SK-N-SH (cell line): ENCODE results near the gene SAE1. TPM values are rescaled to one million over a fixed set of nuclear protein-coding genes. Genes with fewer than 3 reads are reported as not detected.

Experiments
- CTCF ChIA-PET: fragments of 300-600, 350-600 bp; formaldehyde crosslinking; extraction: SDS; loops from one replicate; lab custom pipeline; 2021; lab: Yijun Ruan, JAX
- POLR2A ChIA-PET: fragments of 350-600 bp; sonication (Branson Sonifier 250); formaldehyde crosslinking; extraction: SDS; loops from one replicate; lab custom pipeline; 2020; ENCODE audit warnings: antibody characterized with exemption, inconsistent platforms; lab: Yijun Ruan, JAX
- DNase-seq: peaks from one replicate; pipeline ENCODE4 v3.0.0; 2012
- H2AFZ ChIP-seq: fragments of 200-600 bp; sonication (generic); 2 replicates; pipeline ENCODE4 v1.8.1; 2016; ENCODE audit warnings: antibody characterized with exemption, mild to moderate bottlenecking, low read depth
- H3F3A ChIP-seq: fragments of 200-600 bp; sonication (generic); replicated peaks from 2 replicates; pipeline ENCODE3; 2016; ENCODE audit warnings: antibody characterized with exemption, mild to moderate bottlenecking; ENCODE audit not compliant: insufficient read depth
- H3K27ac ChIP-seq, 2 experiments: fragments of 200-500 bp in 1 of 2; fragments of 200-600 bp in 1 of 2; sonication (Bioruptor generic) in 1 of 2; sonication (generic), shearing (Covaris generic) in 1 of 2; 2 replicates each; pipeline versions ENCODE4 v1.5.1 to v1.6.1; 2014 to 2016; ENCODE audit warnings: low read depth in 2 of 2, inconsistent platforms in 1 of 2, low read length in 1 of 2, mild to moderate bottlenecking in 1 of 2, mixed read lengths in 1 of 2
- H3K27me3 ChIP-seq: fragments of 200-600 bp; sonication (generic), shearing (Covaris generic); 2 replicates; pipeline ENCODE4 v1.6.1; 2016; ENCODE audit warnings: mixed run types; ENCODE audit not compliant: insufficient read depth
- H3K36me3 ChIP-seq, 2 experiments: fragments of 200-500 bp in 1 of 2; fragments of 200-600 bp in 1 of 2; sonication (Bioruptor generic) in 1 of 2; sonication (generic) in 1 of 2; replicated peaks in 1 of 2; 2 replicates each; pipeline versions ENCODE3 to v1.5.1; 2014 to 2016; ENCODE audit warnings: low read length in 1 of 2, mild to moderate bottlenecking in 1 of 2; ENCODE audit not compliant: insufficient read depth in 2 of 2, control insufficient read depth in 1 of 2
- H3K4me1 ChIP-seq, 2 experiments: fragments of 200-500 bp in 1 of 2; fragments of 200-600 bp in 1 of 2; sonication (Bioruptor generic) in 1 of 2; sonication (generic), shearing (Covaris generic) in 1 of 2; 2 replicates each; pipeline versions ENCODE4 v1.5.1 to v1.6.1; 2014 to 2016; ENCODE audit warnings: low read depth in 1 of 2, low read length in 1 of 2, mixed run types in 1 of 2; ENCODE audit not compliant: insufficient read depth in 2 of 2, control insufficient read depth in 1 of 2
- H3K4me2 ChIP-seq: fragments of 200-600 bp; sonication (generic), shearing (Covaris generic); 2 replicates; pipeline ENCODE4 v1.6.1; 2017; ENCODE audit warnings: mixed run types
- H3K4me3 ChIP-seq, 2 experiments: fragments of 200-500 bp in 1 of 2; fragments of 200-600 bp in 1 of 2; sonication (Bioruptor generic) in 1 of 2; sonication (generic), shearing (Covaris generic) in 1 of 2; 2 replicates each; pipeline versions ENCODE4 v1.5.1 to v1.8.1; 2014 to 2016; ENCODE audit warnings: low read depth in 2 of 2, inconsistent platforms in 1 of 2, low read length in 1 of 2, mild to moderate bottlenecking in 1 of 2, mixed read lengths in 1 of 2, moderate library complexity in 1 of 2
- H3K79me2 ChIP-seq: fragments of 200-600 bp; sonication (generic); 2 replicates; pipeline ENCODE4 v1.8.1; 2017; ENCODE audit warnings: mild to moderate bottlenecking; ENCODE audit not compliant: insufficient read depth
- H3K9ac ChIP-seq: fragments of 200-600 bp; sonication (generic); 2 replicates; pipeline ENCODE4 v1.6.1; 2017; ENCODE audit warnings: mixed run types
- H3K9me2 ChIP-seq: fragments of 200-600 bp; sonication (generic); 2 replicates; pipeline ENCODE4 v1.6.1; 2017; ENCODE audit warnings: mixed run types
- H3K9me3 ChIP-seq: fragments of 200-600 bp; sonication (generic); 2 replicates; pipeline ENCODE4 v1.6.1; 2017; ENCODE audit warnings: mixed run types, mild to moderate bottlenecking, moderate library complexity
- H4K20me1 ChIP-seq: fragments of 200-600 bp; sonication (generic); 2 replicates; pipeline ENCODE4 v1.6.1; 2017; ENCODE audit warnings: mild to moderate bottlenecking, mixed run types; ENCODE audit not compliant: insufficient read depth
- CTCF ChIP-seq: fragments of 200-600 bp; sonication (generic); IDR thresholded peaks from 2 replicates; pipeline ENCODE4 v1.6.1; 2017; ENCODE audit warnings: antibody characterized with exemption, mild to moderate bottlenecking, moderate library complexity
- ELF1 ChIP-seq: IDR thresholded peaks from 2 replicates; pipeline ENCODE4 v1.4.0; 2012
- EP300 ChIP-seq, 2 experiments: IDR thresholded peaks; 2 replicates each; pipeline versions ENCODE4 v1.4.0 to v1.6.1; 2012; ENCODE audit warnings: borderline replicate concordance in 1 of 2, low read depth in 1 of 2, low read length in 1 of 2
- JUND ChIP-seq: IDR thresholded peaks from 2 replicates; pipeline ENCODE4 v1.4.0; 2012
- MEF2A ChIP-seq: IDR thresholded peaks from 2 replicates; pipeline ENCODE4 v1.4.0; 2012; ENCODE audit warnings: low read depth, borderline replicate concordance
- NFIC ChIP-seq: IDR thresholded peaks from 2 replicates; pipeline ENCODE4 v1.4.0; 2012; ENCODE audit warnings: borderline replicate concordance
- RAD21 ChIP-seq: IDR thresholded peaks from 2 replicates; pipeline ENCODE4 v1.6.1; 2012; ENCODE audit warnings: mild to moderate bottlenecking, low read length
- RFX5 ChIP-seq: IDR thresholded peaks from 2 replicates; pipeline ENCODE4 v1.6.1; 2012; ENCODE audit warnings: mild to moderate bottlenecking, improper control_type of control experiment, low read length
- RXRA ChIP-seq: IDR thresholded peaks from 2 replicates; pipeline ENCODE4 v1.4.0; 2012; ENCODE audit warnings: low read depth, mild to moderate bottlenecking, borderline replicate concordance
- SIN3A ChIP-seq: IDR thresholded peaks from 2 replicates; pipeline ENCODE4 v1.6.1; 2012; ENCODE audit warnings: low read depth, mild to moderate bottlenecking, low read length, moderate library complexity, borderline replicate concordance
- TCF12 ChIP-seq: IDR thresholded peaks from 2 replicates; pipeline ENCODE4 v1.4.0; 2012
- TEAD4 ChIP-seq: IDR thresholded peaks from 2 replicates; pipeline ENCODE4 v1.4.0; 2012; ENCODE audit warnings: mild to moderate bottlenecking, borderline replicate concordance; ENCODE audit not compliant: insufficient read depth
- YY1 ChIP-seq: IDR thresholded peaks from 2 replicates; pipeline ENCODE4 v1.4.0; 2012; ENCODE audit warnings: low read depth, mild to moderate bottlenecking
- WGBS: methylation state at CpG from one replicate; pipeline ENCODE4 v1.1.6; 2017; ENCODE audit warnings: low lambda C conversion rate; 5-methylcytosine and 5-hydroxymethylcytosine counted together
- polyA plus RNA-seq, 3 experiments: library from polyadenylated mRNA; depleted of rRNA; stranded (reverse); fragments of >200 nt; gene quantifications; 2 replicates each; pipeline ENCODE4 v1.2.3, GENCODE V29; 2012
- TF ChIP-seq, protein P1 (sequence below): IDR thresholded peaks from 2 replicates; pipeline ENCODE4 v1.4.0; 2012; ENCODE audit warnings: low read depth
- TF ChIP-seq, protein P2 (sequence below): IDR thresholded peaks from 2 replicates; pipeline ENCODE4; 2012

SAE1 gene
- polyA plus RNA-seq, 1 of the 3 experiments (the other 2 are of a cell fraction): 123 TPM

DNA sequence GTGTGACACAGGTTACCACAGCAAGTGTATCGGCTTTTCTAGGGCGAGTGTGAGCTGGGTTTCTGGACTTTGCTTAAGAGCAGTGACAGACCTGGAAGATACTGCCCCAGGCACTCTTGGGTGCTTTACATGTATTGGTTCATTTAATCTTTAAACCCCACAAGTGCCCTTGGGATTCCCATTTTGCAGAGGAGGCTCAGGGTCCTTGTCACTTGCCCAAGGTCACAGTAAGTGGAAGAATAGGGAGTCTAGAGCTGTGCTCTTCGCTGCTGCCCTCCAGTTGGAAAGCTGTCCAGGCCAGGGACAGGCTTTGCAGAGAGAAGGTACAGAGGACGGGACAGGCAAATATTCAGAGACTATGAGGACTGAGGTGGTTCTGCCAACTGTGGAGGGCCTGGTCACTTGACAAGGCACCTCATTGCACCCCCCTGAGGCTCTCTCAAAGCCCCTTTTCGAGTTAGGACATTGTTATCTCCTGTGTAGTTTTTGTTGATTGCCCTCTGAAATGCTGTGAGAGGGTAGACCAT, 57.9 kb downstream of the SAE1 start:
- Histone ChIP-seq H3K36me3 (peaks cover 1 to 21% of the 10 kb centered on the region in 2 experiments), H3F3A (peaks cover 33% of the 10 kb centered on the region), H2AFZ (no peak overlapping the region), H3K27ac (no peak overlapping the region), H4K20me1 (peaks cover 24% of the 10 kb centered on the region; the same call in 1 of the 2 replicates), H3K4me3 (no peak overlapping the region)
- POLR2A ChIA-PET: no interaction called here
- CTCF ChIA-PET: interaction anchor here (0.6 to 5.8 kb wide), 6 partner anchors 19 to 109 kb away, joined by 3 to 41 read pairs (median 7); no protein-coding TSS in a partner anchor
- DNase-seq: no peak
- 87% methylated on average over 5 of the region's 5 CpGs for WGBS
- TF ChIP-seq, protein P1, sequence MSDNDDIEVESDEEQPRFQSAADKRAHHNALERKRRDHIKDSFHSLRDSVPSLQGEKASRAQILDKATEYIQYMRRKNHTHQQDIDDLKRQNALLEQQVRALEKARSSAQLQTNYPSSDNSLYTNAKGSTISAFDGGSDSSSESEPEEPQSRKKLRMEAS: no peak
- TF ChIP-seq RAD21 (no peak), ELF1 (no peak), CTCF (no peak), MEF2A (no peak)
- TF ChIP-seq, all 33 proteins: peak for 0
- Histone ChIP-seq H3K4me1 (peaks cover 17 to 47% of the 10 kb centered on the region in 2 experiments; a peak in 3 of 4 replicates), H3K79me2 (peaks cover 59% of the 10 kb centered on the region), H3K27me3 (no peaks in the 10 kb centered on the region), H3K9me3 (no peaks in the 10 kb centered on the region), H3K9ac (no peak overlapping the region), H3K9me2 (no peaks in the 10 kb centered on the region), H3K4me2 (no peak overlapping the region)

DNA sequence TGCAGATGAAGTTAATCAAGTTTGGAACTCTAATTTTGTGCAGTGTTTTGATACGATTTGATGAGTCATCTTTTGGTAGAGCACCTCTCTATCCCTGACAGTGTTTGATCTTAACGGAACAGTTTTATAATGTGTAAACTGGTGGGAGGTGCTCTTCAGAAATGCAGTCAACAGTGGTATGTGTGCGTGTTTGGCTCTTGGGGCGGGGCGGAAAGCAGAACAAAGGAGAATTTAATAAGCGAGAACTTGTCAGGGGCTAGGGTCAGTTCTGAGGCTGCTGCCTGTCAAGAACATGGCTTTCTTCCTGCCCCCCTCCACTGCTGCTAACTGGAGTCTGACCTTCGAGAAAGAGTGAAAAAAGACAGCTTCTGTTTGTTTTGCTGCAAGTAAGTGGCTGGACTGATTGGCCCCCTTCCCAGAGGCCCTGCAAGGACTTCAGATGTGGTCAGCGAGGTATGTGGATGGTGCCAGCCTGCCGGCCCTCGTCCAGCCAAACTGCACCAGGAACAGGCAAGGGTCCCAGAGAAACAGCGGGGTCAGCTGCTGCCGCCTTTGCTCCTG, 59.6 kb downstream of the SAE1 start:
- Histone ChIP-seq H3K36me3 (peaks cover 0 to 24% of the 10 kb centered on the region in 2 experiments), H4K20me1 (peaks cover 27% of the 10 kb centered on the region; the same call in 1 of the 2 replicates), H3K4me2 (peak overlapping the region; percentile 67; the same call in 1 of the 2 replicates), H3K9me3 (no peaks in the 10 kb centered on the region), H3K27me3 (no peaks in the 10 kb centered on the region), H3K4me1 (peaks cover 17 to 47% of the 10 kb centered on the region in 2 experiments; a peak in 3 of 4 replicates), H3K79me2 (peaks cover 60% of the 10 kb centered on the region), H3K9me2 (no peaks in the 10 kb centered on the region), H3K9ac (peak overlapping the region; percentile 33; the same call in 1 of the 2 replicates), H3F3A (peaks cover 41% of the 10 kb centered on the region)
- POLR2A ChIA-PET: no interaction called here
- WGBS: 14% methylated on average over 12 of the region's 12 CpGs
- CTCF ChIA-PET: interaction anchor here (0.6 to 5.8 kb wide), 6 partner anchors 10 to 177 kb away, joined by 3 to 41 read pairs (median 4); no protein-coding TSS in a partner anchor
- TF ChIP-seq TCF12 (peak; percentile 62; the same call in 1 of the 2 replicates), NFIC (peak; percentile 92), TEAD4 (0 out of 2 replicates have a peak, but pooled peaks have one; percentile 64), EP300 (IDR thresholded peaks at IDR 0.05; ENCODE audit: borderline replicate concordance in 1 of 2, low read depth in 1 of 2, low read length in 1 of 2) (peak in 1 of 2 experiments; percentile 63; a peak in 1 of 4 replicates), JUND (no peak; the same call in 1 of the 2 replicates), MEF2A (no peak), RFX5 (no peak), SIN3A (no peak; the same call in 1 of the 2 replicates), YY1 (no peak), RXRA (peak; percentile 82)
- TF ChIP-seq, protein P2, sequence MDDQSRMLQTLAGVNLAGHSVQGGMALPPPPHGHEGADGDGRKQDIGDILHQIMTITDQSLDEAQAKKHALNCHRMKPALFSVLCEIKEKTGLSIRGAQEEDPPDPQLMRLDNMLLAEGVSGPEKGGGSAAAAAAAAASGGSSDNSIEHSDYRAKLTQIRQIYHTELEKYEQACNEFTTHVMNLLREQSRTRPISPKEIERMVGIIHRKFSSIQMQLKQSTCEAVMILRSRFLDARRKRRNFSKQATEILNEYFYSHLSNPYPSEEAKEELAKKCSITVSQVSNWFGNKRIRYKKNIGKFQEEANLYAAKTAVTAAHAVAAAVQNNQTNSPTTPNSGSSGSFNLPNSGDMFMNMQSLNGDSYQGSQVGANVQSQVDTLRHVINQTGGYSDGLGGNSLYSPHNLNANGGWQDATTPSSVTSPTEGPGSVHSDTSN: peak; percentile 66
- TF ChIP-seq, all 33 proteins: peak for 6
- peak; percentile 46 for DNase-seq
- H3K4me3 ChIP-seq: peak overlapping the region in 1 of 2 experiments; percentile 16; a peak in 1 of 4 replicates
- H3K27ac ChIP-seq: peak overlapping the region; percentile 60 to 73
- no peak overlapping the region for H2AFZ ChIP-seq
